Adipocyte (in vitro differentiated cells): ENCODE data around the gene ARHGAP40.
"Not testable (repeated sequence)": the region's sequence is repeated elsewhere in the genome, so short reads cannot be mapped to it uniquely, and the experiment has no call there.

Experiments used
- DNase-seq: peaks from one replicate; pipeline ENCODE4 v3.0.0-alpha.2; 2015; ENCODE audit warnings: low read depth
- H3K27me3 ChIP-seq: replicated peaks from 2 replicates; pipeline ENCODE4 v1.7.0; 2013; ENCODE audit warnings: mild to moderate bottlenecking, low read length, moderate library complexity; ENCODE audit not compliant: control insufficient read depth, insufficient read depth
- H3K36me3 ChIP-seq: 2 replicates; pipeline ENCODE4 v1.7.0; 2013; ENCODE audit warnings: low read length, mild to moderate bottlenecking, moderate library complexity; ENCODE audit not compliant: control insufficient read depth, insufficient read depth, severe bottlenecking
- H3K4me1 ChIP-seq: 2 replicates; pipeline ENCODE4 v1.7.0; 2013; ENCODE audit warnings: mild to moderate bottlenecking, low read length, moderate library complexity; ENCODE audit not compliant: control insufficient read depth, insufficient read depth
- H3K4me3 ChIP-seq: 2 replicates; pipeline ENCODE4 v1.7.0; 2013; ENCODE audit warnings: mild to moderate bottlenecking, low read length, moderate library complexity
- H3K9ac ChIP-seq: 2 replicates; pipeline ENCODE4 v1.7.0; 2013; ENCODE audit warnings: mild to moderate bottlenecking, low read length, moderate library complexity
- H3K9me3 ChIP-seq: 2 replicates; pipeline ENCODE4 v1.7.0; 2013; ENCODE audit warnings: mild to moderate bottlenecking, low read length, moderate library complexity; ENCODE audit not compliant: control insufficient read depth

The ARHGAP40 gene

DNA sequence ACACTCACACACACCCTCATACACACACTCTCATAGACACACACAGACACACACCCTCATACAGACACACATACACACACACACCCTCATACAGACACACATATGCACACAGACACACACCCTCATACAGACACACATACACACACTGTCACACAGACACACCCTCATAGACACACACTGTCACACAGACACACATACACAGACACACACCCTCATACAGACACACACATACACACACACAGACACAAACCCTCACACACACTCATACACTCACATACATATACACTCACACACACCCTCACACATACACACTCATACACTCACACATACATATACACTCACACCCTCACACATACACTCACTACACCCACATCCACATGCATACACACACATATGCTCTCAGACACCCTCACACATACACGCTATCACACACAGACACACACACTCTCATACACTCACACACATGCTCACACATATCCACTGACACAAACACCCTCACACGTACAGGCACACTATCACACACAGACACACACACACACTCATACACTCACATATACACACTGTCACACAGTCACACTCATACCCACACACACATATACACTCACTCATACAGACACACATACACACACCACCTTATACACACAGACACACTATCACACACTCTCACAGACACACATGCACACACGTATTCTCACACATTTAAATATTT is 11.5 kb upstream of the ARHGAP40 start:
- no peak overlapping the region for H3K4me3 ChIP-seq

DNA sequence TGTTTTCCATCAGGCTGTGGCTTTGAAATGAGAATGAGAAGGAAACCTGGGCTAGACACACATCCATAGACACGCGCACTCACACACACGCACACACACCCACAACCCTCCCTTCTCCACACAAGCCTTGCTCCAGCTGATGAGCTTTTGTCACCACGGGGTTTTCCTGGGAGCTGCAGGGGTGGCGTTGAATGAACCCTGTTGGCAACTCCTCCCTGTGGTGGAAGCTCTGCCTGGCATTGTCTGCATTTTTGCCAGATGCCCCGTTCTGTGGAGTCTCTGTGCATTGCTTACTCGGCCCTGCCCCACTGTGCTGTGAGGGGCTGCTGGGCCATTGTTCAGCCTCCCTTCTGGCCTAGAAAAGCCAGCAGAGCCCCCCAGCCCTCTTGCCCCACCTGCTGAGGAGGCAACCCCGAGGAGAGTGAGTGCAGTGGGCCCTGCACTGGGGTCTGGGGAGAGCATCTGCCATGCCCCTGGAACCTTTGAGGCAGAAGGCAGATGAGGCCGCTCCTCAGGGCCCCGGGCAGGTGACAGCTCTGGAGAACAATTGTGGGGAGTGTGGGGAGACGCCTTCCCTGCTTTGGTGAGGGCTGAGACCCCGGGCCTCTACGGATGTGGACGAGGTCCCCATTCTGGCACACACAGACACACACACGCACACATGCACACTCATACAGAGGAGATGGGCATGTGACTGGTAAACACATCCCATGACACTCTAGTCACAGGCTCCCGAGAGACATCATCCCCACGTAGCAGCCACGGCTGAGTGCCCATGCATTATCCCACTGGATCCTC is 10.7 kb upstream of the ARHGAP40 start:
- H3K9me3 ChIP-seq = no peaks in the 10 kb centered on the region
- no peaks in the 10 kb centered on the region for H3K36me3 ChIP-seq
- no peak for DNase-seq
- H3K4me3 ChIP-seq = no peak overlapping the region
- no peaks in the 10 kb centered on the region for H3K4me1 ChIP-seq
- peaks cover 22% of the 10 kb centered on the region for H3K27me3 ChIP-seq
- no peak overlapping the region for H3K9ac ChIP-seq

More for the DNA sequence above, 11.5 kb upstream of the ARHGAP40 start:
- no peaks in the 10 kb centered on the region for H3K9me3 ChIP-seq
- H3K27me3 ChIP-seq = peaks cover 22% of the 10 kb centered on the region
- no peaks in the 10 kb centered on the region for H3K4me1 ChIP-seq
- DNase-seq = no peak
- H3K36me3 ChIP-seq = no peaks in the 10 kb centered on the region
- H3K9ac ChIP-seq = no peak overlapping the region

DNA sequence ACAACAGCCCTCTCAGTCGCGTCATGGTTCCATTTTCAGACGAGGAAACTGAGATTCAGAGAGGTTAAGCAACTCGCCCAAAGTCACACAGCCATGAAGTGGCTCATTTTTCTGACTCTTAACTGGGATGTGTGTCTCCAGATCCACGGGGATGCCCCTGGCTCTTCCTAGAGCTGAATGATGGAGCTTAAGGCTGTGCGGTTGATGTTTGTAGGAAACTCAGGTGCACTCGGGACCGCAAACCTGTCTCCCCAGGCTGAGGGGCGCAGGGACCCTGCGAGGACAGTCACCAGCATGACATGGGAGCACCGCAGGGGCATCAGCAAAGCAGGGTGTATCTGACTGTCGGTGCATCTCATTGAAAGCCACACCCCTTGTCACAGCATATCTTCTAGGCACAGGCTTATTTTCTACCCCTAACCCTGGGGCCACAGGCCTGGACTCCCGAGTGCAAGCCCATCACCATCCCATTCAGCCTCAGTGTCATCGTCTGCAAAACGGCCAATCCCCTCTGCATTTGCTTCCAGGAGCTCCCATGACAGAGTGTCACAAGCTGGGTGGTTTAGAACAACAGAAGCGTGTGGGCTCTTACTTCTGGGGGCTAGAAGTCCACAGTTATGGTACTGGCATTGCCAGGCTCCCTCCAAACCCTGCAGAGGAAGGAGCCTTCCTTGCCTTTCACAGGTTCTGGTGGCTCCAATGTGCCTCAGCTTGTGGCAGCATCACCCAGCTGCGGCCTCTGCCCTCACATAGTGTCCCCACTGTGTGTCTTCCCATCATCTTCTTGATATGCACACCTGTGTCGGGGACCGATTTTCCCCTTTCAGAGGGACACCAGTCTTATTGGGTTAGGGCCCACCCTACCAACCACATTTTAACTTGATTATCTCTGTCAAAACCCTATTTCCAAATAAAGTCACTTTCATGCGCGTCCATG is 9.9 kb upstream of the ARHGAP40 start:
- Histone ChIP-seq H3K27me3 (peaks cover 22% of the 10 kb centered on the region), H3K9ac (no peak overlapping the region), H3K4me1 (no peaks in the 10 kb centered on the region), H3K4me3 (no peak overlapping the region), H3K9me3 (no peaks in the 10 kb centered on the region), H3K36me3 (no peaks in the 10 kb centered on the region)
- DNase-seq = no peak

DNA sequence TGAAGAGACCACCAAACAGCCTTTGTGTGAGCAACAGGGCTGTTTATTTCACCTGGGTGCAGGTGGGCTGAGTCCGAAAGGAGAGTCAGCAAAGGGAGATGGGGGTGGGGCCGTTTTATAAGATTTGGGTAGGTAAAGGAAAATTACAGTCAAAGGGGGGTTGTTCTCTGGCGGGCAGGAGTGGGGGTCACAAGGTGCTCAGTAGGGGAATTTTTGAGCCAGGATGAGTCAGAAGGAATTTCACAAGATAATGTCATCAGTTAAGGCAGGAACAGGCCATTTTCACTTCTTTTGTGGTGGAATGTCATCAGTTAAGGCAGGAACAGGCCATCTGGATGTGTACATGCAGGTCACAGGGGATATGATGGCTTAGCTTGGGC is 9.2 kb upstream of the ARHGAP40 start:
- not testable (repeated sequence) for H3K4me1 ChIP-seq, H3K9ac ChIP-seq, DNase-seq, H3K36me3 ChIP-seq, H3K4me3 ChIP-seq, H3K9me3 ChIP-seq
- peaks cover 20% of the 10 kb centered on the region for H3K27me3 ChIP-seq

DNA sequence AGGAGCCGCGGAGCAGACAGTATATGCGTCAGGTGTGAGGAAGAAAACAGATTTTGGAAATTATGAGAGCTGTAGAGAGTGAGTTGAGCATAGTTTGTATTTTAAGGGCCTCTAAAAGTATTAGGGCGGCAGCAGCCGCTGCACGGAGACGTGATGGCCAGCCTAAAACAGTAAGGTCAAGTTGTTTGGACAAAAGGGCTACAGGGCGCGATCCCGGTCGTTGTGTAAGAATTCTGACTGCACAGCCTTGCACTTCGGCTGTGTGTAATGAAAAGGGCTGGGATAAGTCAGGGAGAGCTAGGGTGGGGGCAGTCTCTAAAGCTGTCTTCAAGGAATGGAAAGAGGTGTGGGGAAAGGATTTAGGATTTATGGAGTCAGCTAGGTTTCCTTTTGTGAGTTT is 7.3 kb upstream of the ARHGAP40 start:
- not testable (repeated sequence) for H3K4me3 ChIP-seq, H3K36me3 ChIP-seq, DNase-seq, H3K9ac ChIP-seq, H3K9me3 ChIP-seq, H3K4me1 ChIP-seq
- peaks cover 23% of the 10 kb centered on the region for H3K27me3 ChIP-seq

GRCh38 chr20:38595886-38596285 is 5.7 kb upstream of the ARHGAP40 start:
- DNase-seq, H3K9ac ChIP-seq, H3K9me3 ChIP-seq, H3K36me3 ChIP-seq, H3K4me1 ChIP-seq, H3K4me3 ChIP-seq: not testable (repeated sequence)
- H3K27me3 ChIP-seq = peaks cover 24% of the 10 kb centered on the region

- Histone ChIP-seq H3K4me3 (no peak overlapping the region), H3K36me3 (no peaks in the 10 kb centered on the region), H3K4me1 (no peaks in the 10 kb centered on the region), H3K9ac (no peak overlapping the region), H3K9me3 (no peaks in the 10 kb centered on the region), H3K27me3 (peaks cover 54% of the 10 kb centered on the region)
- DNase-seq = no peak
These were observed 2.2 kb upstream of the ARHGAP40 start for GRCh38 chr20:38599410-38599882.

DNA sequence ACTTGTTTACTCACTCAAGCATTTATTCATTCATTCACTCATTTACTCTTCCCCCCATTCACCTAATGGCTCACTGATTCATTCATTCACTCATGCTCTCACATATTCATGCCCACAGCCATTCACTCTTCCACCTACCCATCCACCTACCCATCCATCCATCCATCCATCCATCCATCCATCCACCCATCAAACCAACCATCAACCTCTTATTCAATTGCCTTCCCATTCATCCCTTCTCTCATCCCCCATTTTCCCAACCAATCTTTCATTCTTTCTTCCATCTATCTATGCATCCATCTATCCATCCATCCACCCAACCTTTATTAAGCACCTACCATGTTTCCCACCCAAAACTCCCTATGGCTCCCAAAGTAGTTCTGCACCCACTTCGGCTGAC is 1.6 kb upstream of the ARHGAP40 start:
- Histone ChIP-seq H3K4me1 (no peaks in the 10 kb centered on the region), H3K27me3 (peaks cover 54% of the 10 kb centered on the region), H3K9me3 (no peaks in the 10 kb centered on the region), H3K36me3 (no peaks in the 10 kb centered on the region), H3K9ac (no peak overlapping the region), H3K4me3 (no peak overlapping the region)
- no peak for DNase-seq

GRCh38 chr20:38602185-38602581 is 574 bp downstream of the ARHGAP40 start:
- Histone ChIP-seq H3K27me3 (peaks cover 68% of the 10 kb centered on the region), H3K9me3 (no peaks in the 10 kb centered on the region), H3K4me1 (no peaks in the 10 kb centered on the region), H3K36me3 (no peaks in the 10 kb centered on the region), H3K4me3 (no peak overlapping the region), H3K9ac (no peak overlapping the region)
- DNase-seq = no peak

GRCh38 chr20:38603286-38603685 is 1.7 kb downstream of the ARHGAP40 start:
- no peaks in the 10 kb centered on the region for H3K4me1 ChIP-seq
- no peak overlapping the region for H3K9ac ChIP-seq
- no peak overlapping the region for H3K4me3 ChIP-seq
- no peaks in the 10 kb centered on the region for H3K9me3 ChIP-seq
- no peaks in the 10 kb centered on the region for H3K36me3 ChIP-seq
- no peak for DNase-seq
- peaks cover 77% of the 10 kb centered on the region for H3K27me3 ChIP-seq

GRCh38 chr20:38604873-38605303 is 3.3 kb downstream of the ARHGAP40 start:
- peak; percentile 11 for DNase-seq
- peaks cover 70% of the 10 kb centered on the region for H3K27me3 ChIP-seq
- H3K4me3 ChIP-seq = no peak overlapping the region
- H3K9me3 ChIP-seq = no peaks in the 10 kb centered on the region
- no peak overlapping the region for H3K9ac ChIP-seq
- no peaks in the 10 kb centered on the region for H3K36me3 ChIP-seq
- H3K4me1 ChIP-seq = no peaks in the 10 kb centered on the region
